ENCODE results near the gene CDKAL1.

Gene CDKAL1

DNA sequence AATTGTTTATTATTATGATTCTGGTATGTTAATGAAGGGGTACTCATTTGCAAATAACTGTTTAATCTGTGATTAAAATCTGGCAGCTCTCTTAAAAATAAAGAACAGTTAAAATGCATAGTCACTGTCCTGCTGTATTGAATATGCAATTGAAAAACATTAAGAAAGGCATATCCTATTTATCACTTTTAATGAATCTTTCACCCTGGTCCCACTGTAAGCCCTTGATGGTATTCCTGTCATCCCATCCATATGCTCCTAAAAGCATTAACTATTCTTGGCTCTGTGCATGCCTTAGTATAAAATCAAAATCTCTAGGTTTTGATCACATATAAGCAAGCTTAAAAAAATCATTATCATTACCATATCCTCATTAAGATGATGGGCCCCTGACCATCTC is 648.3 kb downstream of the CDKAL1 start:
- TF ChIP-seq, protein P1, sequence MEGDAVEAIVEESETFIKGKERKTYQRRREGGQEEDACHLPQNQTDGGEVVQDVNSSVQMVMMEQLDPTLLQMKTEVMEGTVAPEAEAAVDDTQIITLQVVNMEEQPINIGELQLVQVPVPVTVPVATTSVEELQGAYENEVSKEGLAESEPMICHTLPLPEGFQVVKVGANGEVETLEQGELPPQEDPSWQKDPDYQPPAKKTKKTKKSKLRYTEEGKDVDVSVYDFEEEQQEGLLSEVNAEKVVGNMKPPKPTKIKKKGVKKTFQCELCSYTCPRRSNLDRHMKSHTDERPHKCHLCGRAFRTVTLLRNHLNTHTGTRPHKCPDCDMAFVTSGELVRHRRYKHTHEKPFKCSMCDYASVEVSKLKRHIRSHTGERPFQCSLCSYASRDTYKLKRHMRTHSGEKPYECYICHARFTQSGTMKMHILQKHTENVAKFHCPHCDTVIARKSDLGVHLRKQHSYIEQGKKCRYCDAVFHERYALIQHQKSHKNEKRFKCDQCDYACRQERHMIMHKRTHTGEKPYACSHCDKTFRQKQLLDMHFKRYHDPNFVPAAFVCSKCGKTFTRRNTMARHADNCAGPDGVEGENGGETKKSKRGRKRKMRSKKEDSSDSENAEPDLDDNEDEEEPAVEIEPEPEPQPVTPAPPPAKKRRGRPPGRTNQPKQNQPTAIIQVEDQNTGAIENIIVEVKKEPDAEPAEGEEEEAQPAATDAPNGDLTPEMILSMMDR (IDR thresholded peaks at IDR 0.05; ENCODE audit: borderline replicate concordance, control extremely low read depth, extremely low read depth, insufficient read depth, missing control alignments), result no peak
- in situ Hi-C loops (cut with MboI; ENCODE audit: low sequenced_read_pairs, unreplicated experiment), result no loop called here
- no peak for DNase-seq (ENCODE audit: low spot score)

DNA sequence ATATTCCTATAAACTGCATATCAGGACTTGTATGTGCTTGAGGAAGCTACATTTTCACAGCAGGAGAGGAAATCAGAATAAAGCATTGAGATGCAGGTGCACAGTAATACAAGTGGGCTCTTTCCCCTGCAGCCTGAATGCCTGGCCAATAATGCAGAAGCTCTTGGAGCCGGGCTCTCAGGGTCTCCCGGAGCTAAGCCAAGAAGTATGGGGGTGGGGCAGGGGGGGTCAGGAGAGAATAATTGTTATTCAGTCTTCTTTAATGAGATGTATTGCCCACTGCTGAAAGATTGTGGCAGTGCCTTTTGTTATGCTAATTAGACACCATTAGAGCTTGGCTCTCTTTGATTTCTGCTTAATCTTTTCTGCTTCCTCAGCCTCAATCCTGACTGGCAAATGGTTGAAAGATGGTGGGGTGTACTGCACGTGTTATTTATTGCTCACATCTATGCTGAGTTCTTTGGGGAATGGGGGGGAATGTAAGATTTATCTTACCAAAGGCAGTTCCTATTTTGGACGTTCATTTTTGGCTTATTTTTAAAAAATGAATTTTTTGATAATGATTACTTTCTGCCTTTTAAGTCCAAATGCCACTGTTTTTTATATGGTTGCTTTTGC is 651.7 kb downstream of the CDKAL1 start:
- TF ChIP-seq, protein P1 (IDR thresholded peaks at IDR 0.05; ENCODE audit: borderline replicate concordance, control extremely low read depth, extremely low read depth, insufficient read depth, missing control alignments), result no peak
- in situ Hi-C loops (cut with MboI; ENCODE audit: low sequenced_read_pairs, unreplicated experiment), result no loop called here
- no peak for DNase-seq (ENCODE audit: low spot score)

DNA sequence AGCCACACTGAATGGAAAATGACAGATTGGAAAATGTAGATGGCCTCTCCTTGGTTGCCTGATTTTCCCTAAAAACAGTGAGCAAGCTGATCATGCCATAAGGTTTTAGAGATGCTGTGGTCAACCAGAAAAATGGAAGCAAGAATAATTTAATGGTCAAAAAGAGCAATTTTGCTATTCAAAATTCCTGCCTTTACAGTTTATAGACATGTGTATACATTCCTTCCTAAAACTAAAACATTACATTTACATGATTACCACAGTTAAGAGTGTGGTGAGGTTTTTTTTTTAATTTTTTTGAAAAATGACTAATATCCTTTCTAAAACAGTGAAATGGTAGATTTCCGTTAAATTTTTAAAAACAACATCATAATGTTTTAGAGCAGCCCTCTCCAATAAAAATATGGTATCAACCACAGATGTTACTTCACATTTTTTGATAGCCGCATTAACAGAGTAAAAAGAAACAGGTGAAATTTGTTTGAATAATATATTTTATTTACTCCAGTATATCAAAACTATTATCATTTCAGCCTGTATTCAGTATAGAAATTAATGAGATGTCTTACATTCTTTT is 652.3 kb downstream of the CDKAL1 start:
- no peak for DNase-seq (ENCODE audit: low spot score)
- TF ChIP-seq, protein P1 (IDR thresholded peaks at IDR 0.05; ENCODE audit: borderline replicate concordance, control extremely low read depth, extremely low read depth, insufficient read depth, missing control alignments), result no peak
- in situ Hi-C loops (cut with MboI; ENCODE audit: low sequenced_read_pairs, unreplicated experiment), result no loop called here

DNA sequence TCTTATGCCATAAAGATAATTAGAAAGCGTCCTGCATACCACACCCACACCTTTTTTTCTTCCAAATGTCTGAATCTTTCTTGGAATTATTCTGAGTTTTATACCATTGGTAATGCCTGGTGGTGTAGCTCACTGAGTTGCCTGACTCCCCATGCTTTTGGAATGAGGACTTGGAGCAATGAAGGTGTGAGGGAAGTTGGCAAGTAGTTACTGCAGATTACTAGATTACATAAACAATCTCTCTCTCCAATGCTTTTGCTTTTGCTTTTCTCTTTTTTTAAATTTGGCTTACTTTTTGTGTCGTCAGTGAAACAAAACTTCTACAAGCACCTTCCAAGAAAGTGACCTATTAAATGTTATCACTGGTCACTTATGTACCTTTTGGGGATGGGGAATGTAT is 653.2 kb downstream of the CDKAL1 start:
- DNase-seq (ENCODE audit: low spot score), result no peak
- TF ChIP-seq, protein P1 (IDR thresholded peaks at IDR 0.05; ENCODE audit: borderline replicate concordance, control extremely low read depth, extremely low read depth, insufficient read depth, missing control alignments), result no peak

DNA sequence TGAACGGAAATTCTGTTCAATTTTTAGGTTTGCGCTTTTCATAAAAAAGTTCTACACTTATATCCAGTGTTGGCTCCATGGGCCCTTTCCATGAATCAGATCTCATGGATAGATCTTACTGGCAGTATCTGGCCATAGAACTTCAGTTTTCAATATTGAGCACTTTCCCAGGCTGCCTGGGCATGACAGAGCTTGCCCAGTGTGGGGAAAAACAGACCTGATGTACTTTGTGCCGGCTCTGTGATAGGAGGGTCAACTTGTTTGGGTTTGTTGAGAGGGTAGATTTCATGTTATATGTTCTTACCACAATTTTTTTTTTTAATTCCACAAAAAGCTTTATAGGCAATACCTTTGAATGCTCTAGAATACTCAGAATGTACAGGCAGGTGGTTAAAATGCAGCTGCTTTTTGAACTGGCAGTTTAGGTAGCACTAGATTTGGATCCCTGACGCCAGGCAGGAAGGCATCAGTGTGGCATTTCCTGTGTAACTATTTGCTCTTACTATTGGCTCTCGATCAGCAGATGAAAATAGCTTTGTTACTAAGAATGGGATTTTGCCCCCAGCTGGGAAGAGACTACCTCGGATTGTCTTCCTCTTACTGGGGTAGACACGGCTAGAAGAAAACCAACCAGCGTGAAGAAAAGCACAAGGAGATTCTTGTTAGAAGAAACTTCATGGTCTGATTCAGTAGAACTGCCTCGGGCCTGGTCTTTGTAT is 654.4 kb downstream of the CDKAL1 start:
- no peak for DNase-seq (ENCODE audit: low spot score)
- TF ChIP-seq, protein P1 (IDR thresholded peaks at IDR 0.05; ENCODE audit: borderline replicate concordance, control extremely low read depth, extremely low read depth, insufficient read depth, missing control alignments), result no peak
- in situ Hi-C loops (cut with MboI; ENCODE audit: low sequenced_read_pairs, unreplicated experiment), result no loop called here

More for the DNA sequence above, 653.2 kb downstream of the CDKAL1 start:
- in situ Hi-C loops (cut with MboI; ENCODE audit: low sequenced_read_pairs, unreplicated experiment), result no loop called here

DNA sequence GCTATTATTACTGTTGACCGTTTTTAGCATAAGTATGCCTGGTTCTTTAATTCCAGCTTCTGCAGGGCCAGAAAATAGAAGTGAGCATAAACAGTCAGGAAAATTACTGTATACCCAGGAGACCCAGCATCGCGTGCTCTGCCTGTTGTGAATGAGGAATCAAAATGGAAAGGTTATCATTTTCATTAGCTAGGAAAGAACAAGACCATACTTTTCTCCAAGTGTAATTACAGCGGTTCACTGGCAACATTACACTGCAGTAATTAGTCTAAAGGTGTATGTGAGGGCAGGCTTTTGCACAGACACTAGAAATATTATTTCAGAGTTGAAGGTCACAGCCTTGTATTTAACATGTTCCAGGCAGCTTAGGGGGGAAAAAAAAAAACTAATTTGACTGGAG is 655.5 kb downstream of the CDKAL1 start:
- TF ChIP-seq, protein P1 (IDR thresholded peaks at IDR 0.05; ENCODE audit: borderline replicate concordance, control extremely low read depth, extremely low read depth, insufficient read depth, missing control alignments), result no peak
- in situ Hi-C loops (cut with MboI; ENCODE audit: low sequenced_read_pairs, unreplicated experiment), result no loop called here
- DNase-seq (ENCODE audit: low spot score), result no peak
